Mesothelial cell of epicardium (in vitro differentiated cells): ENCODE results near the gene CD300H. TPM values are rescaled to one million over a fixed set of nuclear protein-coding genes. Genes with fewer than 3 reads are reported as not detected.
"Not testable (repeated sequence)": the region's sequence is repeated elsewhere in the genome, so short reads cannot be mapped to it uniquely, and the experiment has no call there.

ENCODE experiments used
- DNase-seq, 2 experiments: peaks; one replicate each; pipeline ENCODE4 v3.0.0; 2021; ENCODE audit warnings: low spot score in 2 of 2; ENCODE audit not compliant: unreplicated experiment in 2 of 2
- H3K27ac Mint-ChIP-seq: 2 replicates; pipeline ENCODE4 v1.8.0; 2021; ENCODE audit warnings: mixed read lengths
- H3K27me3 Mint-ChIP-seq: 2 replicates; pipeline ENCODE4 v1.8.0; 2021; ENCODE audit warnings: low read depth, mixed read lengths
- H3K36me3 Mint-ChIP-seq: 2 replicates; pipeline ENCODE4 v1.8.0; 2021; ENCODE audit warnings: mixed read lengths
- H3K4me1 Mint-ChIP-seq: 2 replicates; pipeline ENCODE4 v1.8.0; 2021; ENCODE audit warnings: mixed read lengths
- H3K4me3 Mint-ChIP-seq: 2 replicates; pipeline ENCODE4 v1.8.0; 2021; ENCODE audit warnings: mild to moderate bottlenecking, moderate library complexity, mixed read lengths
- H3K9me3 Mint-ChIP-seq: 2 replicates; pipeline ENCODE4 v1.8.0; 2021; ENCODE audit warnings: mixed read lengths
- total RNA-seq: library from RNA; stranded (reverse); gene quantifications from 3 replicates; pipeline ENCODE4 v1.2.1, GENCODE V29; 2021
- TF ChIP-seq, protein P1 (sequence below): fragments of 200-600 bp; sonication (generic); IDR thresholded peaks from one replicate; pipeline ENCODE4 v1.5.0; 2021; ENCODE audit warnings: antibody characterized with exemption; ENCODE audit not compliant: unreplicated experiment

CD300H gene
- total RNA-seq, 1 donor from 2014 or later, result not detected

DNA sequence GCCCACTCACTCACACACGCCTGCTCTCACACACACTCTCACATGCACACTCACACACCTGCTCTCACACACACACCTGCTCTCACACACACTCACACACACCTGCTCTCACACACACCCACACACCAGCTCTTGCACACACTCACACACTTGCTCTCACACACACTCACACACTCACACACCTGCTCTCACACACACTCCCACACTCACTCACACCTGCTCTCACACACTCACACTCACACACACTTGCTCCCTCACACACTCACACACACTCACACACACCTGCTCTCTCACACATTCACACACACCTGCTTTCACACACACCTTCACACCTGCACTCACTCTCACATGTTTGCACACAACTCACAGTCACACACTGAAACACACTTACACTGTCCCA, 4.0 kb downstream of the CD300H start:
- peaks cover 39% of the 10 kb centered on the region for H3K27me3 Mint-ChIP-seq
- no peak for DNase-seq
- no peak overlapping the region for H3K4me3 Mint-ChIP-seq
- H3K36me3 Mint-ChIP-seq, result no peaks in the 10 kb centered on the region
- no peak overlapping the region for H3K27ac Mint-ChIP-seq
- TF ChIP-seq, protein P1, sequence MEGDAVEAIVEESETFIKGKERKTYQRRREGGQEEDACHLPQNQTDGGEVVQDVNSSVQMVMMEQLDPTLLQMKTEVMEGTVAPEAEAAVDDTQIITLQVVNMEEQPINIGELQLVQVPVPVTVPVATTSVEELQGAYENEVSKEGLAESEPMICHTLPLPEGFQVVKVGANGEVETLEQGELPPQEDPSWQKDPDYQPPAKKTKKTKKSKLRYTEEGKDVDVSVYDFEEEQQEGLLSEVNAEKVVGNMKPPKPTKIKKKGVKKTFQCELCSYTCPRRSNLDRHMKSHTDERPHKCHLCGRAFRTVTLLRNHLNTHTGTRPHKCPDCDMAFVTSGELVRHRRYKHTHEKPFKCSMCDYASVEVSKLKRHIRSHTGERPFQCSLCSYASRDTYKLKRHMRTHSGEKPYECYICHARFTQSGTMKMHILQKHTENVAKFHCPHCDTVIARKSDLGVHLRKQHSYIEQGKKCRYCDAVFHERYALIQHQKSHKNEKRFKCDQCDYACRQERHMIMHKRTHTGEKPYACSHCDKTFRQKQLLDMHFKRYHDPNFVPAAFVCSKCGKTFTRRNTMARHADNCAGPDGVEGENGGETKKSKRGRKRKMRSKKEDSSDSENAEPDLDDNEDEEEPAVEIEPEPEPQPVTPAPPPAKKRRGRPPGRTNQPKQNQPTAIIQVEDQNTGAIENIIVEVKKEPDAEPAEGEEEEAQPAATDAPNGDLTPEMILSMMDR, result no peak
- peaks cover 2% of the 10 kb centered on the region for H3K4me1 Mint-ChIP-seq
- H3K9me3 Mint-ChIP-seq, result peaks cover 10% of the 10 kb centered on the region

DNA sequence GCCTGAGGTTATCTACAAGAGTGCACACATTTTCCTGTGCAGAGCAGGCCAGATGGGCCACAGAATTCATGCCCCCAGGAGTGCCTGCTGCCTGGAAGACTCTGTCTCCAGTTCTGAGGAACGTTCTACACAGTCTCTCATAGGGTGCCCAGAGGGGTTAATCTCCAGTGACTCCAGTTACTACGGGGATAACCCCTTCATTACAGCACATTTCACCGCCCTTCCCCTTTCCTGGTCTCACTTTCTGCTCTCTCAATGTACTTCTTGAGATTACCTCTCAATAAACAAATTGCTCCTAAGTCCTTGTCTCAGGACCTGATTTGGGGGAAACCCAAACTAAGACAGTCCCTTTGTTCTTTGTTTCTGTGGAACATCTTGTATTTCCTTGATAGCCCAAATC, 5.7 kb downstream of the CD300H start:
- no peak for DNase-seq
- TF ChIP-seq, protein P1, result no peak
- no peak overlapping the region for H3K27ac Mint-ChIP-seq
- H3K36me3 Mint-ChIP-seq, result no peaks in the 10 kb centered on the region
- peaks cover 12% of the 10 kb centered on the region for H3K9me3 Mint-ChIP-seq
- H3K4me1 Mint-ChIP-seq, result no peaks in the 10 kb centered on the region
- peaks cover 45% of the 10 kb centered on the region for H3K27me3 Mint-ChIP-seq
- H3K4me3 Mint-ChIP-seq, result no peak overlapping the region

DNA sequence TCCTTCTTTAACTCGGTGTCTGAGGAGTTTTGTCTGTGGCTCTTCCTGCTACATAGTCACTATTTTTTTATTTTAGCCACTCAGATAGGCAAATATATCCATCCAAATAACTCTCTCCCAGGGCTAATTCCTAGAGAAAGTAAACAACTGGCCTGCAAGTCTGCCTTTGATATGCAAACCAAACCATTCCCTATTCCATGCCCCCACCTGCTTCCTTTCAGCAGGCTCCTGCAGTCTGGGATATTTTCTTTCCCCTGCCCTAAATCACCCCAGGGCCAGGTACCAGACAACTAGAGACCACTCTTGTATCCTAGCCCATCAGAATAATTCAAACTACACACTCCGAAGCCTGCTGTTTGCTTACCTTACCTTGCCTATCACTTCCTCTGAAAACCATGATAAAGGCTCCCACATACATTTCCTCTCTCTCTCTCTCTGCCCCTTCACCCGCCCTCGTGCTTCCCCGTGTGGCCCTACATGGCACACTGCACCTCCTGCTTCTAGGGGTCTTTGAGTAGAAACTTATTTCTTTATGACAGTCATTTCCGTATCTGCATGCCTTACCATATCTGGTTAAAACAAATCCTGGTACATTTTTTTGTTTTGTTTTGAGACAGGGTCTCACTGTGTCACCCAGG, 8.3 kb downstream of the CD300H start:
- Mint-ChIP-seq H3K36me3 (no peaks in the 10 kb centered on the region), H3K27me3 (peaks cover 54% of the 10 kb centered on the region), H3K4me3 (no peak overlapping the region), H3K4me1 (no peaks in the 10 kb centered on the region), H3K9me3 (peaks cover 16% of the 10 kb centered on the region), H3K27ac (no peak overlapping the region)
- TF ChIP-seq, protein P1, result no peak
- no peak for DNase-seq

DNA sequence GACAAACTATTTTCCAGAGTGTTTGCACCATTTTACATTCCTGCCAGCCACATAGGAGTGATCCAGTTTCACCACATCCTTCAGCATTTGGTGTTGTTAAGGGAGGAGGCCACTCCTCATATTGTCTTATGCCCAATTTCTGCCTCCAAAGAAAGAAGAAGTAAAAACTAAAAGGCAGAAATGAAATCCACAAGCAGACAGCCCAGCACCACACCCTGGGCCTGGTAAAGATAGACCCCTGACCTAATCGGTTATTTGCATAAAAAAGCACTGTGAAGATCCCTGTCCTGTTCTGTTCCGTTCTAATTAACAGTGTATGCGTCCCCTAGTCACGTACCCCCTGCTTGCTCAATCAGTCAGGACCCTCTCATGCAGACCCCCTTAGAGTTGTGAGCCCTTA, 8.9 kb downstream of the CD300H start:
- peaks cover 16% of the 10 kb centered on the region for H3K9me3 Mint-ChIP-seq
- DNase-seq, H3K27ac Mint-ChIP-seq, H3K4me1 Mint-ChIP-seq, H3K36me3 Mint-ChIP-seq, H3K4me3 Mint-ChIP-seq: not testable (repeated sequence)
- H3K27me3 Mint-ChIP-seq, result peaks cover 57% of the 10 kb centered on the region

DNA sequence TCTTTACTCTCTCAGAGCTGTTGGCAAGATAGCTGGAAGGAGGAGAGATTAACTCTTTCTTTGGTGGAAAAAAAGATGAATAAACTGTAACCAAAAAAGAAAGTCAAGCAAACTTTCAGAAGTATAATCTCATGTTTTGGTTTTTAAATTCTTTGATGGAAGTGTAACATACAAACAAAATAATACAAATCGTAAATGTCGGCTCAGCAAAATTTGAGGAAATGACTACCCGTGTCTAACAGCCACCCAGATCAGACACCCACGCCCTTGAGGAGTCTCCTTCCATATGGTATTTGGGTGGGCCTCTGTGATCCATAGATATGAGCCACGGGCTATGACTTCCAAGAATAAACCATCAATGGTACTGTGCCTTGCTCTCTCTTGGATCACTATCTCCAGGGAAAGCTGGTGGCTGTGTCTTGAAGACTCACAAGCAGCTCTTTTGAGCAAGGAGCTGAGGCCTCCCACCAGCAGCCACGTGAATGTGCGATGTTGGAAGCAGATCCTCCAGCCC, 11.8 kb downstream of the CD300H start:
- TF ChIP-seq, protein P1, result no peak
- no peaks in the 10 kb centered on the region for H3K4me1 Mint-ChIP-seq
- H3K4me3 Mint-ChIP-seq, result no peak overlapping the region
- DNase-seq, result no peak
- H3K36me3 Mint-ChIP-seq, result no peaks in the 10 kb centered on the region
- peaks cover 51% of the 10 kb centered on the region for H3K27me3 Mint-ChIP-seq
- H3K9me3 Mint-ChIP-seq, result peaks cover 16% of the 10 kb centered on the region
- H3K27ac Mint-ChIP-seq, result no peak overlapping the region

DNA sequence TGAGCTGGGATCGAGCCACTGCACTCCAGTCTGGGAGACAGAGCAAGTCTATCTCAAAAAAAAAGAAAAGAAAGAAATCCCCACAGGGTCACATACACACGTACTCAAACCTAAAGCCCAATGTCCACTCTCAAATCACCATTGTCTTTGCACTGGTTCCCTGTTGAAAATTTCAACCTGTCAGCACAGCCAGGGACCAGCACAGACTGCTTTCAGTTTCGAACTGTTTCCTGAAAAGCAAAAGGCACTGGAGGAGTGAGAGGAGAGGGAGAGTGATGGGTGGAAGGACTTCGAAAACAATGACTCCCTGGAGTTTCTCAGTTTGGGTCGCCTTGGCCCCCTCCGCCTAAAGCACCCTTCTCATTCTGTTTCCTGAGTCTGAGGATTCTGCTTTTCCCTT, 12.4 kb downstream of the CD300H start:
- TF ChIP-seq, protein P1, result no peak
- no peaks in the 10 kb centered on the region for H3K4me1 Mint-ChIP-seq
- H3K36me3 Mint-ChIP-seq, result no peaks in the 10 kb centered on the region
- peaks cover 16% of the 10 kb centered on the region for H3K9me3 Mint-ChIP-seq
- no peak overlapping the region for H3K27ac Mint-ChIP-seq
- H3K4me3 Mint-ChIP-seq, result no peak overlapping the region
- H3K27me3 Mint-ChIP-seq, result peaks cover 54% of the 10 kb centered on the region
- DNase-seq, result no peak
